Cardiac septum (tissue), 1 donor: Measurements from ENCODE around the gene OR13G1. TPM values are rescaled to one million over a fixed set of nuclear protein-coding genes. Genes with fewer than 3 reads are reported as not detected.
"Not testable (repeated sequence)": the region's sequence is repeated elsewhere in the genome, so short reads cannot be mapped to it uniquely, and the experiment has no call there.

Experiments used
- DNase-seq: peaks from one replicate; pipeline ENCODE4 v3.0.0-alpha.2; 2020; ENCODE audit warnings: low spot score
- intact Hi-C: fragments of 100-400 bp; cut with DNase I; formaldehyde crosslinking; loops from one replicate; pipeline ENCODE4 v1.14.0; 2022
- long read RNA-seq: library from polyadenylated mRNA; unstranded; transcript quantifications from one replicate; pipeline ENCODE4 v2.0.0, GENCODE V29; 2021
- total RNA-seq: library from RNA; stranded (reverse); fragmentation: NEBNext Ultra II Directional; extraction: Animal tissue kit (Norgen Biotek cat#: 25700); gene quantifications from one replicate; pipeline ENCODE4 v1.2.1, GENCODE V29; 2021
- donor health status: DM: no; HTN: no; CAD: no.

OR13G1 gene
- total RNA-seq: not detected
- long read RNA-seq: 0 reads

- intact Hi-C loops: no loop called here
- DNase-seq: no peak
Observed at GRCh38 chr1:247679639-247680038, at the start of gene OR13G1. Gene OR13G1 (minus strand): TSS chr1:247679739. CDS start chr1:247673041, 6,698 bp downstream.

- DNase-seq: no peak
- intact Hi-C loops: no loop called here
Observed at GRCh38 chr1:247721222-247721621, 41.7 kb upstream of the OR13G1 start.

GRCh38 chr1:247716546-247716945, 37.0 kb upstream of the OR13G1 start, which contains the start of gene OR6F1:
Gene OR6F1 (minus strand): TSS chr1:247716646. CDS start chr1:247712755, 3,891 bp downstream.
- intact Hi-C loops: no loop called here
- no peak for DNase-seq

GRCh38 chr1:247713753-247714152, 34.2 kb upstream of the OR13G1 start:
- intact Hi-C loops: no loop called here
- no peak for DNase-seq

GRCh38 chr1:247710681-247711080, 31.1 kb upstream of the OR13G1 start:
- intact Hi-C loops, DNase-seq: not testable (repeated sequence)

- DNase-seq: no peak
- intact Hi-C loops: no loop called here
Observed at GRCh38 chr1:247701338-247701737, 21.8 kb upstream of the OR13G1 start.

- intact Hi-C loops: no loop called here
- DNase-seq: no peak
Observed at GRCh38 chr1:247681288-247681897, 1.9 kb upstream of the OR13G1 start.

- intact Hi-C loops: no loop called here
- no peak for DNase-seq
Observed at GRCh38 chr1:247680171-247680570, 632 bp upstream of the OR13G1 start.

GRCh38 chr1:247669225-247669624, 10.3 kb downstream of the OR13G1 start:
- intact Hi-C loops: no loop called here
- DNase-seq: no peak

- intact Hi-C loops: no loop called here
- DNase-seq: no peak
Observed at GRCh38 chr1:247656221-247656875, 23.2 kb downstream of the OR13G1 start.

- no peak for DNase-seq
- intact Hi-C loops: no loop called here
Observed at GRCh38 chr1:247653040-247653439, 26.5 kb downstream of the OR13G1 start.

GRCh38 chr1:247647864-247648263, 31.7 kb downstream of the OR13G1 start:
- DNase-seq: no peak
- intact Hi-C loops: no loop called here

- intact Hi-C loops: no loop called here
- DNase-seq: no peak
Observed at GRCh38 chr1:247646867-247647266, 32.7 kb downstream of the OR13G1 start.

GRCh38 chr1:247642742-247643141, 36.8 kb downstream of the OR13G1 start:
- DNase-seq: no peak
- intact Hi-C loops: no loop called here

- DNase-seq: peak; percentile 86
- intact Hi-C loops: no loop called here
Observed at GRCh38 chr1:247639381-247639981, 40.1 kb downstream of the OR13G1 start.

GRCh38 chr1:247638781-247639180, 40.8 kb downstream of the OR13G1 start:
- intact Hi-C loops: no loop called here
- DNase-seq: no peak

- DNase-seq: no peak
- intact Hi-C loops: no loop called here
Observed at GRCh38 chr1:247638011-247638410, 41.5 kb downstream of the OR13G1 start.

- intact Hi-C loops: no loop called here
- no peak for DNase-seq
Observed at GRCh38 chr1:247627951-247628350, 51.6 kb downstream of the OR13G1 start.
